Lung (tissue), 12 donors: ENCODE data around the gene CRELD2. TPM values are rescaled to one million over a fixed set of nuclear protein-coding genes. Genes with fewer than 3 reads are reported as not detected.

Experiments used
- ATAC-seq: fragments of 200-7000 bp; cut with Tn5 transposase; one replicate; pipeline ENCODE4 v1.9.1; 2020; ENCODE audit warnings: moderate number of reproducible peaks; ENCODE audit not compliant: insufficient read depth, low FRiP score
- DNase-seq, 3 donors: peaks; one replicate each; pipeline ENCODE4 v3.0.0-alpha.2; 2013 to 2017
- H3K27ac ChIP-seq, 2 donors: one replicate each; pipeline ENCODE4 v1.5.1; 2013; ENCODE audit warnings: mild to moderate bottlenecking in 2 of 2, moderate library complexity in 2 of 2, control low read depth in 1 of 2, inconsistent platforms in 1 of 2, low read depth in 1 of 2, low read length in 1 of 2
- H3K27me3 ChIP-seq, 3 donors: one replicate each; pipeline ENCODE4 v1.5.1; 2013; ENCODE audit warnings: low read length in 2 of 3; ENCODE audit not compliant: control insufficient read depth in 3 of 3, insufficient read depth in 3 of 3
- H3K36me3 ChIP-seq, 4 donors: one replicate each; pipeline ENCODE4 v1.5.1; 2013; ENCODE audit warnings: low read length in 4 of 4, mild to moderate bottlenecking in 1 of 4, moderate library complexity in 1 of 4; ENCODE audit not compliant: control insufficient read depth in 4 of 4, insufficient read depth in 4 of 4
- H3K4me1 ChIP-seq, 5 donors: one replicate each; pipeline ENCODE4 v1.5.1; 2013; ENCODE audit warnings: low read length in 5 of 5, mild to moderate bottlenecking in 2 of 5, moderate library complexity in 1 of 5; ENCODE audit not compliant: control insufficient read depth in 5 of 5, insufficient read depth in 5 of 5
- H3K4me3 ChIP-seq: one replicate; pipeline ENCODE4 v1.5.1; 2013; ENCODE audit warnings: mild to moderate bottlenecking, control low read depth, moderate library complexity
- H3K9ac ChIP-seq, 2 donors: one replicate each; pipeline ENCODE4 v1.5.1; 2013; ENCODE audit warnings: low read length in 2 of 2, control low read depth in 1 of 2; ENCODE audit not compliant: insufficient read depth in 1 of 2
- H3K9me3 ChIP-seq, 4 donors: one replicate each; pipeline ENCODE4 v1.5.1; 2013; ENCODE audit warnings: low read length in 3 of 4, mild to moderate bottlenecking in 1 of 4, moderate library complexity in 1 of 4; ENCODE audit not compliant: control insufficient read depth in 4 of 4, insufficient read depth in 3 of 4
- CTCF ChIP-seq: IDR thresholded peaks from 2 replicates; pipeline ENCODE4 v1.5.1; 2012; ENCODE audit warnings: mild to moderate bottlenecking; ENCODE audit errors: control extremely low read depth, extremely low read depth
- WGBS, 2 donors: extraction: QIAGEN DNeasy Blood & Tissue Kit; methylation state at CpG; one replicate each; pipeline ENCODE4 v1.1.7; 2013; 5-methylcytosine and 5-hydroxymethylcytosine counted together
- polyA plus RNA-seq, 2 donors: library from polyadenylated mRNA; stranded (reverse); fragments of 200-250 nt; gene quantifications; one replicate each; pipeline ENCODE4 v1.2.1, GENCODE V29; 2013
- total RNA-seq, 2 donors: library from RNA; depleted of rRNA in 1 of 2; stranded (reverse); fragments of >200 nt in 1 of 2; gene quantifications; one replicate each; pipeline ENCODE4 v1.2.1, GENCODE V29; 2014 to 2021
- donor health status: control.
- donor health status: control.
- donor health status: Bipolar disorder and iron deficiency.
- donor health status: healthy.
- donor health status: DM: yes; HTN: yes; CAD: no.

Gene CRELD2
- total and polyA plus RNA-seq, 4 donors = 18.7 to 110 (median 71.9) TPM

GRCh38 chr22:49964136-49965090 is 46.0 kb downstream of the CRELD2 start:
- Histone ChIP-seq H3K9me3 (peaks cover 0 to 3% (median 0%) of the 10 kb centered on the region in 4 donors), H3K36me3 (peaks cover 0 to 36% (median 8%) of the 10 kb centered on the region in 4 donors), H3K27ac (peak overlapping the region; percentile 46 to 68), H3K4me3 (peak overlapping the region; percentile 15), H3K9ac (no peak overlapping the region), H3K4me1 (peaks cover 0 to 44% (median 20%) of the 10 kb centered on the region in 5 donors), H3K27me3 (no peaks in the 10 kb centered on the region)
- peak in 1 of 3 donors; percentile 10 for DNase-seq
- WGBS, 2 donors = 56 to 73% methylated on average over 19 of the region's 19 CpGs
- no peak for TF ChIP-seq CTCF
- no peak for ATAC-seq

GRCh38 chr22:49965091-49966040 is 46.9 kb downstream of the CRELD2 start:
- peak overlapping the region in 1 of 2 donors; percentile 68 for H3K27ac ChIP-seq

More at GRCh38 chr22:49965091-49966040, 46.9 kb downstream of the CRELD2 start:
- H3K4me3 ChIP-seq = no peak overlapping the region
- peaks cover 0 to 3% (median 0%) of the 10 kb centered on the region in 4 donors for H3K9me3 ChIP-seq
- WGBS, 2 donors = 78 to 80% methylated on average over 22 of the region's 22 CpGs
- H3K36me3 ChIP-seq = peaks cover 0 to 36% (median 8%) of the 10 kb centered on the region in 4 donors
- H3K4me1 ChIP-seq = peaks cover under 1 to 48% (median 20%) of the 10 kb centered on the region in 5 donors
- peaks cover 0 to under 1% (median 0%) of the 10 kb centered on the region in 3 donors for H3K27me3 ChIP-seq
- H3K9ac ChIP-seq = no peak overlapping the region
- ATAC-seq (no peak), DNase-seq (peak in 1 of 3 donors; percentile 10)
- TF ChIP-seq CTCF = no peak
